ENCODE results near the gene IL19. TPM values are rescaled to one million over a fixed set of nuclear protein-coding genes. Genes with fewer than 3 reads are reported as not detected.

IL19 gene
- total and polyA plus RNA-seq, 2 donors from 2014 or later = 0.41 to 3.6 TPM

- Histone ChIP-seq H3K27me3 (ENCODE audit: control insufficient read depth, insufficient read depth, low read length) (no peaks in the 10 kb centered on the region), H3K27ac (ENCODE audit: low read depth in 2 of 2, low read length in 2 of 2) (no peak overlapping the region), H3K4me1 (ENCODE audit: control insufficient read depth in 2 of 3, insufficient read depth in 2 of 3, low read depth in 1 of 3, low read length in 3 of 3) (peaks cover 0 to 5% (median 0%) of the 10 kb centered on the region in 3 donors), H3K9ac (ENCODE audit: low read length in 3 of 3) (no peak overlapping the region), H3K9me3 (ENCODE audit: control insufficient read depth in 2 of 3, insufficient read depth in 1 of 3, low read length in 3 of 3) (no peaks in the 10 kb centered on the region), H3K4me3 (ENCODE audit: low read length in 3 of 3) (no peak overlapping the region), H3K36me3 (ENCODE audit: control insufficient read depth in 2 of 3, insufficient read depth in 3 of 3, low read length in 3 of 3) (no peaks in the 10 kb centered on the region)
- intact Hi-C loops (cut with DNase I) = no loop called here
- FAIRE-seq (no peak), DNase-seq (no peak)
- TF ChIP-seq CTCF (IDR thresholded peaks at IDR 0.05; ENCODE audit: borderline replicate concordance, extremely low read depth, insufficient read depth) = no peak
Measured at GRCh38 chr1:206829282-206829681, 58.7 kb downstream of the IL19 start.

GRCh38 chr1:206829875-206830274, 59.3 kb downstream of the IL19 start:
- no peak overlapping the region for H3K9ac ChIP-seq (ENCODE audit: low read length in 3 of 3)
- H3K4me1 ChIP-seq (ENCODE audit: control insufficient read depth in 2 of 3, insufficient read depth in 2 of 3, low read depth in 1 of 3, low read length in 3 of 3) = peaks cover 0 to 5% (median 0%) of the 10 kb centered on the region in 3 donors
- no peaks in the 10 kb centered on the region for H3K36me3 ChIP-seq (ENCODE audit: control insufficient read depth in 2 of 3, insufficient read depth in 3 of 3, low read length in 3 of 3)
- intact Hi-C loops (cut with DNase I) = no loop called here
- no peak overlapping the region for H3K4me3 ChIP-seq (ENCODE audit: low read length in 3 of 3)
- FAIRE-seq = no peak
- no peak overlapping the region for H3K27ac ChIP-seq (ENCODE audit: low read depth in 2 of 2, low read length in 2 of 2)
- DNase-seq = no peak
- TF ChIP-seq CTCF (IDR thresholded peaks at IDR 0.05; ENCODE audit: borderline replicate concordance, extremely low read depth, insufficient read depth) = no peak
- H3K9me3 ChIP-seq (ENCODE audit: control insufficient read depth in 2 of 3, insufficient read depth in 1 of 3, low read length in 3 of 3) = no peaks in the 10 kb centered on the region
- H3K27me3 ChIP-seq (ENCODE audit: control insufficient read depth, insufficient read depth, low read length) = no peaks in the 10 kb centered on the region

- Histone ChIP-seq H3K27ac (ENCODE audit: low read depth in 2 of 2, low read length in 2 of 2) (no peak overlapping the region), H3K4me3 (ENCODE audit: low read length in 3 of 3) (no peak overlapping the region), H3K9ac (ENCODE audit: low read length in 3 of 3) (no peak overlapping the region), H3K9me3 (ENCODE audit: control insufficient read depth in 2 of 3, insufficient read depth in 1 of 3, low read length in 3 of 3) (no peaks in the 10 kb centered on the region), H3K27me3 (ENCODE audit: control insufficient read depth, insufficient read depth, low read length) (no peaks in the 10 kb centered on the region), H3K36me3 (ENCODE audit: control insufficient read depth in 2 of 3, insufficient read depth in 3 of 3, low read length in 3 of 3) (no peaks in the 10 kb centered on the region), H3K4me1 (ENCODE audit: control insufficient read depth in 2 of 3, insufficient read depth in 2 of 3, low read depth in 1 of 3, low read length in 3 of 3) (peaks cover 0 to 5% (median 0%) of the 10 kb centered on the region in 3 donors)
- intact Hi-C loops (cut with DNase I) = no loop called here
- no peak for TF ChIP-seq CTCF (IDR thresholded peaks at IDR 0.05; ENCODE audit: borderline replicate concordance, extremely low read depth, insufficient read depth)
- DNase-seq (no peak), FAIRE-seq (no peak)
Measured at GRCh38 chr1:206831650-206832049, 61.1 kb downstream of the IL19 start.

GRCh38 chr1:206832352-206832880, 61.8 kb downstream of the IL19 start:
- H3K4me3 ChIP-seq (ENCODE audit: low read length in 3 of 3) = no peak overlapping the region
- no peak for DNase-seq
- intact Hi-C loops (cut with DNase I) = no loop called here
- FAIRE-seq = no peak
- peaks cover 0 to 5% (median 0%) of the 10 kb centered on the region in 3 donors for H3K4me1 ChIP-seq (ENCODE audit: control insufficient read depth in 2 of 3, insufficient read depth in 2 of 3, low read depth in 1 of 3, low read length in 3 of 3)
- no peak for TF ChIP-seq CTCF (IDR thresholded peaks at IDR 0.05; ENCODE audit: borderline replicate concordance, extremely low read depth, insufficient read depth)
- no peak overlapping the region for H3K9ac ChIP-seq (ENCODE audit: low read length in 3 of 3)
- H3K9me3 ChIP-seq (ENCODE audit: control insufficient read depth in 2 of 3, insufficient read depth in 1 of 3, low read length in 3 of 3) = no peaks in the 10 kb centered on the region
- no peaks in the 10 kb centered on the region for H3K27me3 ChIP-seq (ENCODE audit: control insufficient read depth, insufficient read depth, low read length)
- H3K27ac ChIP-seq (ENCODE audit: low read depth in 2 of 2, low read length in 2 of 2) = peak overlapping the region in 1 of 2 donors; percentile 24
- no peaks in the 10 kb centered on the region for H3K36me3 ChIP-seq (ENCODE audit: control insufficient read depth in 2 of 3, insufficient read depth in 3 of 3, low read length in 3 of 3)
